Measurements from ENCODE around the gene RPS6KA3.

RPS6KA3 gene

DNA sequence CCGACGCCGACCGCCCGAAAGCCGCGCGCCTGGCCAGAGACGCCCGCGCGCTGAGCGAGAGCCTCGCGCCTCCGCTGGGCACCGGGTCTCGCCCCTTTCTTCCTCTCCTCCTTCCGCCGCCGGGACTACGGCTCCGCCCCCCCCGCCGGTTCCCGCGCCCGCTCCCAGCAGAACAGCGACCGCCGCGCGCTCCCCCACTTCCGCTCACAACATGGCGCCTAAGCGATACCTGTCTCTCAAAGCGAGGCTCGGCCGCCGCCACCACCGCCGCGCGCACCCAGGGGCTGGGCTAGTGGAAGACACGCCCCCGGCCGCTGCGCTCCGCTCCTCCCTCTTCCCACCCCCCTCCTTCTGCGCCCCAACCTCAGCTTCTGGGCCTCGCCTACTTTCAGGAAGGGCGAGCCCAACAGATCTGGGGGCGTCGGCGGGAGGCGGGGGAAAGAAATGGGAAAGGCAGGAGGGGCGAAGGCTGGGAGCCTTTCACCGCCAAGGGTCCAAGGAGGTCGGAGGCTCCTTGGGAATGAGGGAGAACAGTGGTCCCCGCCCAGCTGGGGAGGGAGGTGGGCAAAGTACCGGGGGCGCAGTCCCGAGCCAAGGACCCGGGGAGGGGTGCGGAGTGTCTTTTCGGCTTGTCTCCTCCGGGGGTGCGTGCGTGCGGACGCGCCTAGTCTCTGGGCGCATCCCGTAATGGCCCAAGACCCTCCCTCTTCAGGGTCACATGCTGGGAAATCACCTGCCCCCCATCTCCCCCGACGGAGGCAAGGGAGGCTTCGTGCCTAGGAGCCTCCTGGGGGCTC is at the start of gene RPS6KA3:
Gene RPS6KA3 (minus strand): TSS at position 100 of the 797 bp plus-strand sequence. CDS start 277 bp downstream, outside the sequence.
- peak within 1 kb of the TSS; percentile 69 for H3K4me3 ChIP-seq (ENCODE audit: low read depth, low read length)
- peak; percentile 91 for DNase-seq (ENCODE audit: low read depth)
- no peak for TF ChIP-seq CTCF (conservative IDR thresholded peaks at IDR 0.05; ENCODE audit: low read depth, low read length)

DNA sequence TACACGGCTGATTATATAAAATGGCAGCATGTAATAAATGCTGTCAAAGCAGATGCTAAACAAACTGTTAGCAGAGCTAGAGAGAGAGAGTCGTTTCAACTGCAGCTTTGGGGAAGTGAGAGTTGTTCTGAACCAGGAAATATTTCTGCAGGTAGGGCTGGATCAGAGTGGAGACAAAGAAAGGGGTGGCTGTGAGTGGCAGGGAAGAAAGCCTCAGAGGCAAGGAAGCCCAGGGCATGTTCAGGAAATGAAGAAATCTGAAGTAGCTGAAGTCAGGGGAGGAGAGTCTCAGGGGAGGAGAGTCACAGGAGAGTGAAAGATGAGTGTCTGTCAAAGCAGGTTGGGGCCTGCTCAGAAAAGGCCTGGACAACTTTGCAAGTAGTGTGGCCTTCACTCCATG is 48.4 kb upstream of the RPS6KA3 start:
- H3K4me3 ChIP-seq (ENCODE audit: low read depth, low read length): no peak overlapping the region
- no peak for DNase-seq (ENCODE audit: low read depth)
- TF ChIP-seq CTCF (conservative IDR thresholded peaks at IDR 0.05; ENCODE audit: low read depth, low read length): no peak

- TF ChIP-seq CTCF (conservative IDR thresholded peaks at IDR 0.05; ENCODE audit: low read depth, low read length): no peak
- no peak overlapping the region for H3K4me3 ChIP-seq (ENCODE audit: low read depth, low read length)
- no peak for DNase-seq (ENCODE audit: low read depth)
These were observed 47.2 kb upstream of the RPS6KA3 start for GRCh38 chrX:20313899-20314298.

DNA sequence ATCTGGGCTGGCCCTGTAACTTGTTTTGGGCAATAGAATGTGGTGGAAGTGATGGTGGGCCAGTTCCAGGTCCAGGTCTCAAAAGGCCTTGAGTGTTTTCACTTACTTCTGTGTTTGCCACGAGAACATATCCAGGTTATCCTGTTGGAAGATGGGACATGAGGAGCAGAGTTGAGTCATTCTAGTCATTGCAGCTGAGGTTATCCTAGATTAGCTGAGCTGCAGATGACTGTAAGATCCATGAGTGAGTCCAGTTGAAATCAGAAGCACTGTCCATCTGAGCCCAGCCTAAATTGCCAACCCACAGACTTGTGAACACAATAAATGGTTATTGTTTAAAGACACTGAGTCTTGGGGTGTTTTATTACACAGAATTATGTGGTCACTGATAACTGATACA is 45.3 kb upstream of the RPS6KA3 start:
- no peak overlapping the region for H3K4me3 ChIP-seq (ENCODE audit: low read depth, low read length)
- TF ChIP-seq CTCF (conservative IDR thresholded peaks at IDR 0.05; ENCODE audit: low read depth, low read length): no peak
- no peak for DNase-seq (ENCODE audit: low read depth)

DNA sequence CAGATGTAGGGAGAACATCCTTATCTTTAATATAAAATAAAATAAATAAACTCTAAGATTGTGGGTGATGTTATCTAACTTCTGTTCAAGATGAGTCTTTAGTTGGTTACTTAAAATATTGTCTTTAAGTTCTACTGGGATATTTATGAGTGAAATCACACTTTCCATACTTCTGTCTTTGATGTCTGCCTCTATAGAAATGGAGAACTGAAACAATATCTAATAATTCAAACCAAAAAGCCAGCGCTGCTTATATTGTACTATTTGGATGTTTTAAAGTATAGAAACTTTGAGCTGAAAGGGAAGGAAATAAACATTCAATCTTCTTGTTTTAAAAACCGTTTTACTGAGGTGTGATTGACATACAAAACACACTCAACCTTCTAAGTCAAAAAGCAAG is 44.8 kb upstream of the RPS6KA3 start:
- no peak for DNase-seq (ENCODE audit: low read depth)
- no peak for TF ChIP-seq CTCF (conservative IDR thresholded peaks at IDR 0.05; ENCODE audit: low read depth, low read length)
- no peak overlapping the region for H3K4me3 ChIP-seq (ENCODE audit: low read depth, low read length)

GRCh38 chrX:20309806-20310205 is 43.1 kb upstream of the RPS6KA3 start:
- peak; percentile 28 for DNase-seq (ENCODE audit: low read depth)
- TF ChIP-seq CTCF (conservative IDR thresholded peaks at IDR 0.05; ENCODE audit: low read depth, low read length): no peak
- H3K4me3 ChIP-seq (ENCODE audit: low read depth, low read length): no peak overlapping the region

DNA sequence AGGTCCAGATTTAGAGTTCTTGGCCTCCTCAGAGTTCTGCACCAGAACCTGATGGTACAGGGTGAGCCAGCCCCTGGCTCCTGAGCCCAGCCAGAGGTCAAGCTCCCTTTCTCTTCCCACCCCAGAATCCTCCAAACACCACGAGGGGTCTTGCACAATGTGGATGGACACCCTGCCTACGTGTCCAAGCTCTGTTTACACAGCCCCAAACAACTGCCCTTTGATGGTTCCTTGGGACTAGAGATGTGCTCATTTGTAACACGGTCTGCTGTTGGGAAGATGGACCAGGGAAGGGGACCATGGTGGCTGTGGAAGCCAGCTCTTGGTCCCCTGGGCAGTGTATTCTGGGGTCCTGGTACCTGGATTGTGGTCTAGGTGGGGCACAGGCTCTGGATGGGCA is 40.0 kb upstream of the RPS6KA3 start:
- no peak for DNase-seq (ENCODE audit: low read depth)
- no peak for TF ChIP-seq CTCF (conservative IDR thresholded peaks at IDR 0.05; ENCODE audit: low read depth, low read length)
- no peak overlapping the region for H3K4me3 ChIP-seq (ENCODE audit: low read depth, low read length)
